Bronchial epithelial cell (primary cell): ENCODE results near the gene SLC16A1. TPM values are rescaled to one million over a fixed set of nuclear protein-coding genes. Genes with fewer than 3 reads are reported as not detected.

Experiments used
- DNase-seq: peaks from one replicate; pipeline ENCODE4 v3.0.0-alpha.2; 2010; ENCODE audit warnings: low read depth
- FAIRE-seq: peaks from 2 replicates; lab custom pipeline; 2011; peaks lifted over from hg19 to GRCh38; lab: Jason Lieb, UNC
- H3K27me3 ChIP-seq: 2 replicates; pipeline ENCODE4 v1.5.1; 2011; ENCODE audit warnings: low read length; ENCODE audit not compliant: control insufficient read depth, insufficient read depth
- H3K36me3 ChIP-seq: 2 replicates; pipeline ENCODE4 v1.5.1; 2011; ENCODE audit warnings: low read length; ENCODE audit not compliant: control insufficient read depth, insufficient read depth
- H3K4me3 ChIP-seq: 2 replicates; pipeline ENCODE4 v1.5.1; 2011; ENCODE audit warnings: mild to moderate bottlenecking, low read depth, low read length, control low read depth
- CTCF ChIP-seq: IDR thresholded peaks from 2 replicates; pipeline ENCODE4 v1.5.1; 2011; ENCODE audit warnings: mild to moderate bottlenecking, moderate library complexity, low read length, control low read depth, inconsistent platforms; ENCODE audit not compliant: insufficient read depth, severe bottlenecking
- total RNA-seq: library from RNA; depleted of rRNA; stranded (reverse); fragments of >200 nt; gene quantifications from 2 replicates; pipeline ENCODE4 v1.2.1, GENCODE V29; 2014

SLC16A1 gene
- total RNA-seq, 1 donor from 2014 or later = 213 TPM

- H3K4me3 ChIP-seq = no peak overlapping the region
- FAIRE-seq = no peak
- no peak for TF ChIP-seq CTCF
- no peak for DNase-seq
- H3K27me3 ChIP-seq = no peaks in the 10 kb centered on the region
- no peaks in the 10 kb centered on the region for H3K36me3 ChIP-seq
These were observed 73.7 kb downstream of the SLC16A1 start for GRCh38 chr1:112882271-112882744.

DNA sequence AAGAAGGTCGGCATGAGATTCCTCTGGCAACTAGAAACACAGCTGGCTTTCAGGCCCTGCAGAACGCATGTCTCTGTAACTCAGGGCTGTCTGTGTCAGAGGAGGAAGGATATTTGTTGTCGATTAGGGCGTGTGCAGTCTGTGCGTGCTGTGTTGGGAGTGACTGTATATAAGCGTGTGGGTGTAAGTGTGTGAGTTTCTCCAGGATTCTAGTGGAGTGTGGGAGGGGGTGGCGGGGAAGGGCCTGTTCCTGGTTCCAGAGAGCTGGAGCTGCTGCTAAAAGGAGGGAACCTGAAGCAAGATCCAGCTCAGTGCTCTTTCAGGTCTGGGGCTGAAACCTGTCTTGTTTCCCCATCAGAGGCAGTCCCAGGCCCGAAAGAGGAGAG is 74.3 kb downstream of the SLC16A1 start:
- FAIRE-seq (no peak), DNase-seq (peak; percentile 71)
- no peak for TF ChIP-seq CTCF
- no peaks in the 10 kb centered on the region for H3K27me3 ChIP-seq
- no peak overlapping the region for H3K4me3 ChIP-seq
- H3K36me3 ChIP-seq = no peaks in the 10 kb centered on the region

DNA sequence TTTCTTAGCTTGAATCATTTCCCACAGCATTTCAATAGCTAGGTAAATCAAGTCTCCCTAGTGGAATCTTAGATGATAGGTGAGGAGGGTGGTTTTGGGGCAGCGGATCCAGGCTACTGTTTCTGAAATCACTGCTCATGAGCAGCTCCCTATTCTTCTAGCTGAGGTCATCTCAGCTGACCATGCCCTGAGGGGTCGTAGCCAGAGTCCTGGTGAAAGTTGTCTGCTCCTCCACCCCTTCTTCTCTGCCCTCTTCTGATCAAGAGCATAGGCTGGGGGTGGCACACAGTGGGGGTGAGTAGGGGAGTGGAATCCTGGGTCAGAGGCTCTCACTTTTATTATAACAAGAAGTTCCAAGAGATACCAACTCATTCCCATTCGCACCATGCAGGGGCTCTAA is 76.2 kb downstream of the SLC16A1 start:
- no peak for TF ChIP-seq CTCF
- FAIRE-seq = no peak
- DNase-seq = no peak
- H3K4me3 ChIP-seq = no peak overlapping the region
- no peaks in the 10 kb centered on the region for H3K36me3 ChIP-seq
- no peaks in the 10 kb centered on the region for H3K27me3 ChIP-seq

DNA sequence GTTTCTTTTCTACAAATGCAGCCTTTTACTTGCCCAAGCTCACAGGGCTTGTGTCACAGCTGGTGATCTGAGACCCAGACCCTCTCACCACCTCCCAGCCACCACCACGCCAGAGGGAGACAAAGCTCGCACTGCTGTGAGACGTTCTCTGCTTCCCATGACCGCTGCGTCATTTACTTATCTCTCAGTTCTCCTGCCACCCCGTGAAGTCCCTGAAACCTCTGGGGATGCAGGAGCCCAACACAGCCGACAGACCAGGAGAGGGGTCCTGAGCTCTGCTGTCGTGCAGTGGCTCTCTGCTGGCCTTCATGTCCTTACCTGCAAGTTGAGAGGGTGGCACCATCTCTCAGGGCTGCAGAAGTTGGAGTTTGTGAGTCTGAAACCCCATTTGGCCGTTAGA is 77.7 kb downstream of the SLC16A1 start:
- no peaks in the 10 kb centered on the region for H3K27me3 ChIP-seq
- no peak overlapping the region for H3K4me3 ChIP-seq
- DNase-seq (no peak), FAIRE-seq (no peak)
- no peak for TF ChIP-seq CTCF
- no peaks in the 10 kb centered on the region for H3K36me3 ChIP-seq

GRCh38 chr1:112877750-112878149 is 78.2 kb downstream of the SLC16A1 start:
- FAIRE-seq (no peak), DNase-seq (no peak)

More at GRCh38 chr1:112877750-112878149, 78.2 kb downstream of the SLC16A1 start:
- Histone ChIP-seq H3K4me3 (no peak overlapping the region), H3K27me3 (no peaks in the 10 kb centered on the region), H3K36me3 (no peaks in the 10 kb centered on the region)
- TF ChIP-seq CTCF = no peak
